ENCODE results near the gene CACFD1.

GRCh38 chr9:133489253-133490190, 29.7 kb downstream of the CACFD1 start:
- no peak for TF ChIP-seq EP300 (IDR thresholded peaks at IDR 0.05)
- no peak for TF ChIP-seq POLR2A (IDR thresholded peaks at IDR 0.05)
- TF ChIP-seq CTCF (IDR thresholded peaks at IDR 0.05), result no peak
- no peak for TF ChIP-seq POLR2AphosphoS5 (IDR thresholded peaks at IDR 0.05)
